Stomach (tissue), 9 donors: ENCODE measurements around the gene TMEM41B. TPM values are rescaled to one million over a fixed set of nuclear protein-coding genes. Genes with fewer than 3 reads are reported as not detected.
"Not testable (repeated sequence)": the region's sequence is repeated elsewhere in the genome, so short reads cannot be mapped to it uniquely, and the experiment has no call there.

ENCODE experiments used
- DNase-seq, 2 donors: peaks; one replicate each; pipeline versions ENCODE4 v3.0.0 to v3.0.0-alpha.2; 2013 to 2019
- H3K27ac ChIP-seq, 5 donors: fragments of 200-600 bp in 4 of 5; sonication (generic) in 4 of 5; one replicate each; pipeline ENCODE4 v1.5.1; 2013 to 2019; ENCODE audit warnings: mild to moderate bottlenecking in 1 of 5, moderate library complexity in 1 of 5
- H3K27me3 ChIP-seq, 3 donors: fragments of 200-600 bp; sonication (generic); one replicate each; pipeline ENCODE4 v1.5.1; 2017 to 2019; ENCODE audit warnings: mixed run types in 1 of 3
- H3K36me3 ChIP-seq, 4 donors: fragments of 200-600 bp; sonication (generic); 1 replicate in 3 of 4; 2 replicates in 1 of 4; pipeline ENCODE4 v1.5.1; 2016 to 2019
- H3K4me1 ChIP-seq, 4 donors: fragments of 200-600 bp; sonication (generic); one replicate each; pipeline ENCODE4 v1.5.1; 2016 to 2019
- H3K4me3 ChIP-seq, 4 donors: fragments of 200-600 bp; sonication (generic) in 3 of 4; one replicate each; pipeline ENCODE4 v1.5.1; 2016 to 2019; ENCODE audit warnings: mild to moderate bottlenecking in 1 of 4
- H3K9me3 ChIP-seq, 4 donors: fragments of 200-600 bp; sonication (generic); one replicate each; pipeline ENCODE4 v1.5.1; 2016 to 2019
- CTCF ChIP-seq, 7 experiments: fragments of 450-650 bp in 4 of 7; fragments of 200-600 bp in 3 of 7; sonication (generic) in 3 of 7; IDR thresholded peaks; one replicate each; pipeline ENCODE4 v1.5.1; 2016 to 2019; ENCODE audit warnings: antibody characterized with exemption in 7 of 7, control low read depth in 2 of 7, mild to moderate bottlenecking in 1 of 7
- EP300 ChIP-seq: sonication (generic); formaldehyde crosslinking; IDR thresholded peaks from one replicate; pipeline ENCODE4 v1.6.1; 2017; ENCODE audit warnings: antibody characterized with exemption
- POLR2A ChIP-seq, 4 donors: fragments of 450-650 bp; IDR thresholded peaks; one replicate each; pipeline ENCODE4 v1.6.1; 2016; ENCODE audit warnings: antibody characterized with exemption in 4 of 4, control low read depth in 2 of 4, mild to moderate bottlenecking in 1 of 4, moderate library complexity in 1 of 4
- POLR2AphosphoS5 ChIP-seq, 3 donors: sonication (generic); formaldehyde crosslinking; IDR thresholded peaks; one replicate each; pipeline ENCODE4 v1.6.1; 2016; ENCODE audit warnings: antibody characterized with exemption in 3 of 3
- WGBS, 5 donors: extraction: QIAGEN DNeasy Blood & Tissue Kit in 3 of 5; methylation state at CpG; one replicate each; pipeline versions ENCODE4 v1.1.5 to v1.1.7; 2013 to 2018; 5-methylcytosine and 5-hydroxymethylcytosine counted together
- intact Hi-C: fragments of 100-400 bp; cut with DNase I; formaldehyde crosslinking; loops from one replicate; pipeline ENCODE4 v1.15.1; 2023; ENCODE audit warnings: low total_unique reads
- polyA plus RNA-seq, 3 donors: library from polyadenylated mRNA; stranded (reverse); fragments of 200-250 nt; gene quantifications; one replicate each; pipeline ENCODE4 v1.2.3, GENCODE V29; 2013
- total RNA-seq, 5 donors: library from RNA; depleted of rRNA; stranded (reverse); fragments of >200 nt; gene quantifications; one replicate each; pipeline versions ENCODE4 v1.1.0 to v1.2.3, GENCODE V29; 2014 to 2016
- donor health status: healthy with polysubstance abuse.
- donor health status: Bipolar disorder and iron deficiency.
- donor health status: healthy.

Gene TMEM41B
- total and polyA plus RNA-seq, 8 donors: 4.1 to 80.4 (median 11.9) TPM

- Histone ChIP-seq H3K9me3 (no peaks in the 10 kb centered on the region), H3K36me3 (no peaks in the 10 kb centered on the region), H3K27me3 (no peaks in the 10 kb centered on the region), H3K4me1 (no peaks in the 10 kb centered on the region), H3K27ac (no peak overlapping the region), H3K4me3 (no peak overlapping the region)
- no peak for TF ChIP-seq POLR2AphosphoS5 (IDR thresholded peaks at IDR 0.05)
- TF ChIP-seq EP300: no peak
- no peak for TF ChIP-seq CTCF (IDR thresholded peaks at IDR 0.05)
- no peak for TF ChIP-seq POLR2A (IDR thresholded peaks at IDR 0.05)
- WGBS, 5 donors: 47 to 79% (median 66%) methylated on average over 6 of the region's 6 CpGs
- intact Hi-C loops: no loop called here
- DNase-seq: no peak
These were observed 37.0 kb upstream of the TMEM41B start for GRCh38 chr11:9351321-9351881.

GRCh38 chr11:9347779-9348178 lies 33.4 kb upstream of the TMEM41B start:
- H3K9me3 ChIP-seq, H3K4me1 ChIP-seq, H3K27me3 ChIP-seq, H3K36me3 ChIP-seq, H3K27ac ChIP-seq, intact Hi-C loops, H3K4me3 ChIP-seq, DNase-seq: not testable (repeated sequence)
- 69 to 79% (median 71%) methylated on average over 4 of the region's 4 CpGs for WGBS, 5 donors

GRCh38 chr11:9347100-9347499 lies 32.7 kb upstream of the TMEM41B start:
- DNase-seq: peak in 1 of 2 donors; percentile 24
- WGBS, 5 donors: 62 to 76% (median 67%) methylated on average over 2 of the region's 2 CpGs
- intact Hi-C loops: no loop called here

GRCh38 chr11:9344061-9344680 lies 29.8 kb upstream of the TMEM41B start:
- TF ChIP-seq POLR2A (IDR thresholded peaks at IDR 0.05) (no peak), POLR2AphosphoS5 (IDR thresholded peaks at IDR 0.05) (no peak), CTCF (IDR thresholded peaks at IDR 0.05) (no peak), EP300 (no peak)
- Histone ChIP-seq H3K36me3 (no peaks in the 10 kb centered on the region), H3K4me3 (no peak overlapping the region), H3K27ac (no peak overlapping the region), H3K4me1 (no peaks in the 10 kb centered on the region), H3K27me3 (no peaks in the 10 kb centered on the region), H3K9me3 (no peaks in the 10 kb centered on the region)
- DNase-seq: peak in 1 of 2 donors; percentile 16
- intact Hi-C loops: no loop called here
- 52 to 67% (median 59%) methylated on average over 3 of the region's 3 CpGs for WGBS, 5 donors

More at GRCh38 chr11:9347100-9347499, 32.7 kb upstream of the TMEM41B start:
- no peaks in the 10 kb centered on the region for H3K4me1 ChIP-seq
- TF ChIP-seq POLR2A (IDR thresholded peaks at IDR 0.05) (no peak), CTCF (IDR thresholded peaks at IDR 0.05) (no peak), EP300 (no peak), POLR2AphosphoS5 (IDR thresholded peaks at IDR 0.05) (no peak)
- no peaks in the 10 kb centered on the region for H3K9me3 ChIP-seq
- H3K36me3 ChIP-seq: no peaks in the 10 kb centered on the region
- H3K27me3 ChIP-seq: no peaks in the 10 kb centered on the region
- H3K27ac ChIP-seq: no peak overlapping the region
- no peak overlapping the region for H3K4me3 ChIP-seq

GRCh38 chr11:9341638-9342178 lies 27.3 kb upstream of the TMEM41B start:
- TF ChIP-seq EP300: no peak
- no peak for TF ChIP-seq POLR2AphosphoS5 (IDR thresholded peaks at IDR 0.05)
- TF ChIP-seq CTCF (IDR thresholded peaks at IDR 0.05): no peak
- no peak for TF ChIP-seq POLR2A (IDR thresholded peaks at IDR 0.05)
- no peak for DNase-seq
- WGBS, 5 donors: 50 to 61% (median 55%) methylated on average over 5 of the region's 5 CpGs
- Histone ChIP-seq H3K27ac (no peak overlapping the region), H3K27me3 (no peaks in the 10 kb centered on the region), H3K4me1 (no peaks in the 10 kb centered on the region), H3K36me3 (no peaks in the 10 kb centered on the region), H3K4me3 (no peak overlapping the region), H3K9me3 (no peaks in the 10 kb centered on the region)
- intact Hi-C loops: no loop called here
